ENCODE measurements around the gene SMARCAL1. TPM values are rescaled to one million over a fixed set of nuclear protein-coding genes. Genes with fewer than 3 reads are reported as not detected.

The SMARCAL1 gene
- total and polyA plus RNA-seq, 2 of the 4 experiments (the other 2 are of a cell fraction), result 13.6 to 21.0 TPM

GRCh38 chr2:216428618-216429350 is 16.5 kb downstream of the SMARCAL1 start:
- DNase-seq (no peak), ATAC-seq (ENCODE audit: low read depth) (no peak)
- peaks cover 3% of the 10 kb centered on the region; the same call in 1 of the 2 replicates for H4K20me1 ChIP-seq (ENCODE audit: insufficient read depth, low read length)
- H2AK5ac ChIP-seq (ENCODE audit: low read depth, low read length), result no peak overlapping the region
- no peak overlapping the region for H3K18ac ChIP-seq (ENCODE audit: low read depth, low read length)
- no peak overlapping the region for H3K56ac ChIP-seq (ENCODE audit: extremely low read depth, insufficient read depth, low read length)
- no peak overlapping the region for H4K8ac ChIP-seq (ENCODE audit: low read depth in 2 of 2, low read length in 2 of 2)
- H2AFZ ChIP-seq (replicated peaks; ENCODE audit: low read length, poor library complexity), result no peak overlapping the region
- TF ChIP-seq FOS (IDR thresholded peaks at IDR 0.05; ENCODE audit: low read depth, low read length) (no peak), BHLHE40 (IDR thresholded peaks at IDR 0.05; ENCODE audit: low read depth, low read length) (no peak)
- no peak overlapping the region for H3K4ac ChIP-seq (ENCODE audit: low read depth, low read length)
- no peak overlapping the region for H3K14ac ChIP-seq (replicated peaks; ENCODE audit: low read depth, low read length)
- peaks cover 3% of the 10 kb centered on the region; the same call in 1 of the 2 replicates for H3K9me3 ChIP-seq (ENCODE audit: control insufficient read depth, insufficient read depth, low read length)
- ChIA-PET CTCF (no interaction called here), POLR2A (ENCODE audit: unreplicated experiment) (no interaction called here)
- H3K9ac ChIP-seq (ENCODE audit: low read depth, low read length), result no peak overlapping the region
- peaks cover 8% of the 10 kb centered on the region for H3K4me1 ChIP-seq (ENCODE audit: control insufficient read depth, insufficient read depth, low read length)
- no peaks in the 10 kb centered on the region for H3K27me3 ChIP-seq (ENCODE audit: control insufficient read depth, insufficient read depth, low read length)
- no peak overlapping the region for H2BK120ac ChIP-seq (ENCODE audit: low read depth, low read length)
- intact Hi-C loops (cut with micrococcal nuclease) (no loop called here), in situ Hi-C loops (cut with MboI; ENCODE audit: low sequenced_read_pairs) (no loop called here), dilution Hi-C loops (cut with HindIII; ENCODE audit: low sequenced_read_pairs, unreplicated experiment) (no loop called here)
- H3K36me3 ChIP-seq (ENCODE audit: control insufficient read depth, insufficient read depth, low read length), result peaks cover 46% of the 10 kb centered on the region
- no TSS peak for BruUV-seq (replicated peaks)
- H3K27ac ChIP-seq (ENCODE audit: insufficient read depth, low read length), result no peak overlapping the region
- 93% methylated on average over 2 of the region's 6 CpGs; no CpG with 5 or more reads in 1 of the 2 experiments for WGBS, 2 experiments (ENCODE audit: extremely low coverage in 2 of 2, insufficient read length in 1 of 2)
- no peak overlapping the region for H2BK20ac ChIP-seq (ENCODE audit: low read depth, low read length)
- no peak overlapping the region for H3K4me3 ChIP-seq (ENCODE audit: insufficient read depth, low read depth, low read length)
- H2BK5ac ChIP-seq (ENCODE audit: low read depth, low read length, poor library complexity, severe bottlenecking), result no peak overlapping the region
- peaks cover 15% of the 10 kb centered on the region for H3K9me1 ChIP-seq (ENCODE audit: insufficient read depth, low read length)
- H3K23ac ChIP-seq (ENCODE audit: low read depth, low read length), result no peak overlapping the region
- no peak overlapping the region for H4K5ac ChIP-seq (ENCODE audit: low read depth, low read length)
- no peak overlapping the region for H2BK15ac ChIP-seq (ENCODE audit: low read depth, low read length)
- no peak overlapping the region for H2AK9ac ChIP-seq (replicated peaks; ENCODE audit: low read depth, low read length, poor library complexity)
- 0 out of 4 replicates have a peak, but pooled peaks cover 0 to 3% of the 10 kb centered on the region in 2 experiments for H3K79me1 ChIP-seq (ENCODE audit: low read depth in 1 of 2, low read length in 2 of 2)
- no peak overlapping the region for H3K4me2 ChIP-seq (ENCODE audit: low read depth, low read length)
- no peak overlapping the region for H4K91ac ChIP-seq (ENCODE audit: insufficient read depth, low read depth, low read length)

Measured in IMR-90 (cell line).